Nephron (organoid): ENCODE data around the gene ATP8B1.

Experiments used
- H3K27ac Mint-ChIP-seq, 3 experiments: 2 replicates each; pipeline ENCODE4 v1.8.0; 2020; ENCODE audit warnings: mixed read lengths in 3 of 3, mild to moderate bottlenecking in 2 of 3, moderate library complexity in 1 of 3
- H3K27me3 Mint-ChIP-seq: 2 replicates; pipeline ENCODE4 v1.8.0; 2021; ENCODE audit warnings: low read depth, mild to moderate bottlenecking, moderate library complexity, mixed read lengths
- H3K36me3 Mint-ChIP-seq: 2 replicates; pipeline ENCODE4 v1.8.0; 2020; ENCODE audit warnings: low read depth, mixed read lengths
- H3K4me1 Mint-ChIP-seq: 2 replicates; pipeline ENCODE4 v1.8.0; 2020; ENCODE audit warnings: mixed read lengths
- H3K4me3 Mint-ChIP-seq, 3 experiments: 2 replicates each; pipeline ENCODE4 v1.8.0; 2020; ENCODE audit warnings: mild to moderate bottlenecking in 3 of 3, mixed read lengths in 3 of 3, moderate library complexity in 2 of 3
- H3K9me3 Mint-ChIP-seq: 2 replicates; pipeline ENCODE4 v1.8.0; 2020; ENCODE audit warnings: mixed read lengths
- TF ChIP-seq, protein P1 (sequence below), 3 experiments: fragments of 200-600 bp; sonication (generic); IDR thresholded peaks; one replicate each; pipeline ENCODE4 v1.5.0; 2021; ENCODE audit warnings: antibody characterized with exemption in 3 of 3; ENCODE audit not compliant: unreplicated experiment in 3 of 3

The ATP8B1 gene

DNA sequence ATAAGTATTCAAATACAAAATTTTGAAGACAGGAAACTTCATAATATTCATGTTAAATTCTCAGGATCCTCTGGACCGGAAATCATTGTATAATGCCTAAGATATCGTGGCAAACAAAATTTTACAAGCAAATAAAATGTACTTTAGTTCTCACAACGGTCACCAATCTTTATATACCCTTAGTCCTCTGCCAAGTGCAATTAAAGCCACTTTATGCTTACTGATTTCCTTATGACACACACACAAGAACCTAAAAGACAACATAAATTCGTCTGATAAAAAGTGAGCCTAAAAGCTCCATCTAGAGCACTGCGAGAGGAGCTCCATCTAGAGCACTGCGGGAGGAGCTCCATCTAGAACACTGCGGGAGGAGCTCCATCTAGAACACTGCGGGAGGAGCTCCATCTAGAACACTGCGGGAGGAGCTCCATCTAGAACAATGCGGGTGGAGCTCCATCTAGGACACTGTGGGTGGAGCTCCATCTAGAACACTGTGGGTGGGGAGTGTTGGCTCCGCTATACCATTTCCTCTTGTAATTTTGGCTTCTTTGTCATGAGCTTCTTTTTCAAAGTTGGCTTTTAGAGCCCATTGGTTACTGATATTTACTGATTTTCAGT lies 15.9 kb downstream of the ATP8B1 start:
- Mint-ChIP-seq H3K27me3 (no peaks in the 10 kb centered on the region), H3K36me3 (no peaks in the 10 kb centered on the region)
- TF ChIP-seq, protein P1, sequence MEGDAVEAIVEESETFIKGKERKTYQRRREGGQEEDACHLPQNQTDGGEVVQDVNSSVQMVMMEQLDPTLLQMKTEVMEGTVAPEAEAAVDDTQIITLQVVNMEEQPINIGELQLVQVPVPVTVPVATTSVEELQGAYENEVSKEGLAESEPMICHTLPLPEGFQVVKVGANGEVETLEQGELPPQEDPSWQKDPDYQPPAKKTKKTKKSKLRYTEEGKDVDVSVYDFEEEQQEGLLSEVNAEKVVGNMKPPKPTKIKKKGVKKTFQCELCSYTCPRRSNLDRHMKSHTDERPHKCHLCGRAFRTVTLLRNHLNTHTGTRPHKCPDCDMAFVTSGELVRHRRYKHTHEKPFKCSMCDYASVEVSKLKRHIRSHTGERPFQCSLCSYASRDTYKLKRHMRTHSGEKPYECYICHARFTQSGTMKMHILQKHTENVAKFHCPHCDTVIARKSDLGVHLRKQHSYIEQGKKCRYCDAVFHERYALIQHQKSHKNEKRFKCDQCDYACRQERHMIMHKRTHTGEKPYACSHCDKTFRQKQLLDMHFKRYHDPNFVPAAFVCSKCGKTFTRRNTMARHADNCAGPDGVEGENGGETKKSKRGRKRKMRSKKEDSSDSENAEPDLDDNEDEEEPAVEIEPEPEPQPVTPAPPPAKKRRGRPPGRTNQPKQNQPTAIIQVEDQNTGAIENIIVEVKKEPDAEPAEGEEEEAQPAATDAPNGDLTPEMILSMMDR (IDR thresholded peaks at IDR 0.05; ENCODE audit: unreplicated experiment in 3 of 3) = no peak

GRCh38 chr18:57785751-57786437 lies 17.2 kb downstream of the ATP8B1 start:
- H3K4me3 Mint-ChIP-seq = no peak overlapping the region
- TF ChIP-seq, protein P1 (IDR thresholded peaks at IDR 0.05; ENCODE audit: unreplicated experiment in 3 of 3) = no peak

More for the DNA sequence above, 15.9 kb downstream of the ATP8B1 start:
- Mint-ChIP-seq H3K9me3 (no peaks in the 10 kb centered on the region), H3K4me1 (peaks cover 63% of the 10 kb centered on the region), H3K4me3 (no peak overlapping the region), H3K27ac (peak overlapping the region; percentile 87 to 97 (median 89))

GRCh38 chr18:57784801-57785114 lies 18.4 kb downstream of the ATP8B1 start:
- Mint-ChIP-seq H3K27ac (peak overlapping the region; percentile 87 to 97 (median 89)), H3K9me3 (no peaks in the 10 kb centered on the region), H3K36me3 (no peaks in the 10 kb centered on the region), H3K4me1 (peaks cover 73% of the 10 kb centered on the region), H3K4me3 (no peak overlapping the region), H3K27me3 (no peaks in the 10 kb centered on the region)
- TF ChIP-seq, protein P1 (IDR thresholded peaks at IDR 0.05; ENCODE audit: unreplicated experiment in 3 of 3) = no peak

More at GRCh38 chr18:57785751-57786437, 17.2 kb downstream of the ATP8B1 start:
- Mint-ChIP-seq H3K4me1 (peaks cover 66% of the 10 kb centered on the region), H3K27ac (peak overlapping the region; percentile 87 to 97 (median 89)), H3K27me3 (no peaks in the 10 kb centered on the region), H3K9me3 (no peaks in the 10 kb centered on the region), H3K36me3 (no peaks in the 10 kb centered on the region)

GRCh38 chr18:57784034-57784800 lies 18.9 kb downstream of the ATP8B1 start:
- Mint-ChIP-seq H3K27ac (peak overlapping the region; percentile 87 to 97 (median 89)), H3K4me1 (peaks cover 69% of the 10 kb centered on the region), H3K9me3 (no peaks in the 10 kb centered on the region), H3K36me3 (no peaks in the 10 kb centered on the region), H3K4me3 (peak overlapping the region in 2 of 3 experiments; percentile 1 to 11), H3K27me3 (no peaks in the 10 kb centered on the region)
- TF ChIP-seq, protein P1 (IDR thresholded peaks at IDR 0.05; ENCODE audit: unreplicated experiment in 3 of 3) = no peak

GRCh38 chr18:57782049-57782448 lies 21.1 kb downstream of the ATP8B1 start:
- Mint-ChIP-seq H3K27ac (peak overlapping the region in 1 of 3 experiments; percentile 97), H3K36me3 (no peaks in the 10 kb centered on the region), H3K4me3 (no peak overlapping the region), H3K27me3 (peaks cover 5% of the 10 kb centered on the region), H3K4me1 (peaks cover 62% of the 10 kb centered on the region), H3K9me3 (no peaks in the 10 kb centered on the region)
- TF ChIP-seq, protein P1 (IDR thresholded peaks at IDR 0.05; ENCODE audit: unreplicated experiment in 3 of 3) = no peak
